UCSD-AML1 (cell line): ENCODE results near the gene CLIC6.
"Not testable (repeated sequence)": the region's sequence is repeated elsewhere in the genome, so short reads cannot be mapped to it uniquely, and the experiment has no call there.

Experiments
- DNase-seq: peaks from one replicate; lab custom pipeline; 2025; ENCODE audit not compliant: unreplicated experiment; lab: John Stamatoyannopoulos, UW

CLIC6 gene

GRCh38 chr21:34651642-34652041, 17.2 kb upstream of the CLIC6 start:
- DNase-seq, result no peak

GRCh38 chr21:34653522-34653921, 15.3 kb upstream of the CLIC6 start:
- no peak for DNase-seq

GRCh38 chr21:34661848-34662247, 6.9 kb upstream of the CLIC6 start:
- no peak for DNase-seq

GRCh38 chr21:34667761-34668160, 1.0 kb upstream of the CLIC6 start:
- no peak for DNase-seq

- no peak for DNase-seq
Observed at GRCh38 chr21:34669149-34669879, 520 bp downstream of the CLIC6 start.

- not testable (repeated sequence) for DNase-seq
Observed at GRCh38 chr21:34669880-34670219, 1.1 kb downstream of the CLIC6 start.

GRCh38 chr21:34670220-34670961, 1.6 kb downstream of the CLIC6 start:
- no peak for DNase-seq

- no peak for DNase-seq
Observed at GRCh38 chr21:34670962-34671348, 2.2 kb downstream of the CLIC6 start.

GRCh38 chr21:34671462-34671861, 2.7 kb downstream of the CLIC6 start:
- no peak for DNase-seq

GRCh38 chr21:34671891-34672290, 3.1 kb downstream of the CLIC6 start:
- no peak for DNase-seq

- DNase-seq, result no peak
Observed at GRCh38 chr21:34673006-34673405, 4.2 kb downstream of the CLIC6 start.

GRCh38 chr21:34674468-34674867, 5.7 kb downstream of the CLIC6 start:
- DNase-seq, result no peak

GRCh38 chr21:34675871-34676270, 7.1 kb downstream of the CLIC6 start:
- DNase-seq, result no peak

GRCh38 chr21:34679051-34679450, 10.3 kb downstream of the CLIC6 start:
- DNase-seq, result no peak

GRCh38 chr21:34684174-34684876, 15.5 kb downstream of the CLIC6 start:
- DNase-seq, result no peak

- no peak for DNase-seq
Observed at GRCh38 chr21:34687065-34687464, 18.3 kb downstream of the CLIC6 start.

GRCh38 chr21:34687745-34688144, 19.0 kb downstream of the CLIC6 start:
- no peak for DNase-seq

- DNase-seq, result no peak
Observed at GRCh38 chr21:34688145-34688544, 19.4 kb downstream of the CLIC6 start.

GRCh38 chr21:34688715-34689114, 19.9 kb downstream of the CLIC6 start:
- DNase-seq, result no peak

GRCh38 chr21:34690041-34690792, 21.4 kb downstream of the CLIC6 start:
- DNase-seq, result no peak

- DNase-seq, result no peak
Observed at GRCh38 chr21:34690793-34691175, 22.0 kb downstream of the CLIC6 start.
